GM10248 (cell line): ENCODE results near the gene NT5C.

ENCODE experiments used
- CTCF ChIA-PET: fragments of 300-600 bp; sonication (Branson Sonifier 250); formaldehyde crosslinking; extraction: SDS; loops from one replicate; lab custom pipeline; 2021; ENCODE audit warnings: antibody characterized with exemption; lab: Yijun Ruan, JAX
- POLR2A ChIA-PET: fragments of 350-650 bp; sonication (Branson Sonifier 250); formaldehyde crosslinking; extraction: SDS; loops from one replicate; lab custom pipeline; 2020; ENCODE audit warnings: antibody characterized with exemption; lab: Yijun Ruan, JAX
- DNase-seq: peaks from one replicate; pipeline ENCODE4 v3.0.0; 2012; ENCODE audit errors: extremely low spot score
- CTCF ChIP-seq: IDR thresholded peaks from 2 replicates; pipeline ENCODE4 v1.5.1; 2012; ENCODE audit warnings: mild to moderate bottlenecking, low read depth; ENCODE audit errors: extremely low read depth, missing control alignments, control extremely low read depth

NT5C gene

GRCh38 chr17:75098861-75099260, 32.7 kb downstream of the NT5C start:
- POLR2A ChIA-PET: no interaction called here
- CTCF ChIA-PET: interaction anchor here (1.9 kb wide), 1 partner anchor 15 kb away, joined by 11 read pairs; no protein-coding TSS in a partner anchor
- TF ChIP-seq CTCF: no peak
- DNase-seq: no peak

GRCh38 chr17:75097865-75098264, 33.7 kb downstream of the NT5C start:
- no peak for DNase-seq
- CTCF ChIA-PET: interaction anchor here (1.0 to 2.5 kb wide), 2 partner anchors 16 to 104 kb away, joined by 3 to 14 read pairs; no protein-coding TSS in a partner anchor
- POLR2A ChIA-PET: no interaction called here
- TF ChIP-seq CTCF: no peak

GRCh38 chr17:75096082-75096625, 35.4 kb downstream of the NT5C start:
- CTCF ChIA-PET: interaction anchor here (1.3 to 5.4 kb wide), 5 partner anchors 10 to 135 kb away, joined by 3 to 34 read pairs (median 5); no protein-coding TSS in a partner anchor
- no peak for TF ChIP-seq CTCF
- DNase-seq: peak; percentile 51
- POLR2A ChIA-PET: no interaction called here

GRCh38 chr17:75094871-75095399, 36.6 kb downstream of the NT5C start:
- ChIA-PET CTCF (interaction anchor here (1.3 to 5.4 kb wide), 7 partner anchors 11 to 134 kb away, joined by 3 to 34 read pairs (median 5); no protein-coding TSS in a partner anchor), POLR2A (no interaction called here)
- no peak for TF ChIP-seq CTCF
- no peak for DNase-seq

GRCh38 chr17:75093548-75094158, 37.9 kb downstream of the NT5C start:
- ChIA-PET CTCF (interaction anchor here (1.5 to 5.4 kb wide), 4 partner anchors 12 to 132 kb away, joined by 4 to 34 read pairs (median 4); no protein-coding TSS in a partner anchor), POLR2A (no interaction called here)
- TF ChIP-seq CTCF: no peak
- no peak for DNase-seq

- DNase-seq: no peak
- CTCF ChIA-PET: interaction anchor here (2.2 to 6.3 kb wide), 2 partner anchors 14 to 22 kb away, joined by 9 to 36 read pairs; no protein-coding TSS in a partner anchor
- POLR2A ChIA-PET: no interaction called here
- TF ChIP-seq CTCF: no peak
Observed at GRCh38 chr17:75091855-75092327, 39.7 kb downstream of the NT5C start.
